Colon (tissue), 2 donors: ENCODE measurements around the gene CELF4.

ENCODE experiments used
- FAIRE-seq: peaks from 2 replicates; lab custom pipeline; 2012; peaks lifted over from hg19 to GRCh38; lab: Jason Lieb, UNC
- donor health status: control.
- donor health status: control.

CELF4 gene

DNA sequence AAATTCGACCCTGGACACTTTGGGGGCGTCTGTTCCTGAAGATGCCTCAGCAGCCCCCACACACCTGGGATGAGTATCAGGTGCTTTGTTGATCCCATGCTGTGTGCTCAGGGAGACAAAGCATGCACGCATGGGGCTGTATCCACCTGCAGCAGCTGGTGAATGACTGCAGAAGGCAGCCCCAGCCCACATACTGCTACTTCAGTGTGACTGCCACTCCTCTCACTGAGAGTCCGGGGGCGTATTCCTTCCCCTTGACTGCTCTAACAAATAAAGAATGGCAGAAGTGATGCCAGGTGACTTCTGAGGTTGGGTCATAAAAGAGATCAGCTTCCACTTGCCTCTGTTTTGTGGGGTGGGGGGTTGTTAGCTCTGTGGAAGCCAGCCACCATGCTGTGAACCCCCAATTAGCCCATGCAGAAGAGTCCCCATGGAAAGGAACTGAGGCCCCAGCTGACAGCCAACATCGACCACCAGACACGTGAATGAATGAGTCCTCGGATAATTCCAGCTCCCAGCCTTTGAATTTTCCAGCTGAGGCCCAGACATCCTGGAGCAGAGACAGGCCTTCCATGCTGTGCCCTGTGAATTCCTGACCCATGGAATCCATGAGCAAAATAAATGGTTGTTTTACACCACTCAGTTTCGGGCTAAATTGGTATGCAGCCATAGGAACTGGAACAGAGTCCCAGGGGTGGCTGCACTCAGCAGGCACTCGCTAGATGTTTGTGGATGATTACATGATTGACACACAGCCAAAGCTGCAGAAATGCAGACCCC is 289.3 kb downstream of the CELF4 start:
- no peak for FAIRE-seq

- no peak for FAIRE-seq
Observed at GRCh38 chr18:37275237-37275741, 290.3 kb downstream of the CELF4 start.

DNA sequence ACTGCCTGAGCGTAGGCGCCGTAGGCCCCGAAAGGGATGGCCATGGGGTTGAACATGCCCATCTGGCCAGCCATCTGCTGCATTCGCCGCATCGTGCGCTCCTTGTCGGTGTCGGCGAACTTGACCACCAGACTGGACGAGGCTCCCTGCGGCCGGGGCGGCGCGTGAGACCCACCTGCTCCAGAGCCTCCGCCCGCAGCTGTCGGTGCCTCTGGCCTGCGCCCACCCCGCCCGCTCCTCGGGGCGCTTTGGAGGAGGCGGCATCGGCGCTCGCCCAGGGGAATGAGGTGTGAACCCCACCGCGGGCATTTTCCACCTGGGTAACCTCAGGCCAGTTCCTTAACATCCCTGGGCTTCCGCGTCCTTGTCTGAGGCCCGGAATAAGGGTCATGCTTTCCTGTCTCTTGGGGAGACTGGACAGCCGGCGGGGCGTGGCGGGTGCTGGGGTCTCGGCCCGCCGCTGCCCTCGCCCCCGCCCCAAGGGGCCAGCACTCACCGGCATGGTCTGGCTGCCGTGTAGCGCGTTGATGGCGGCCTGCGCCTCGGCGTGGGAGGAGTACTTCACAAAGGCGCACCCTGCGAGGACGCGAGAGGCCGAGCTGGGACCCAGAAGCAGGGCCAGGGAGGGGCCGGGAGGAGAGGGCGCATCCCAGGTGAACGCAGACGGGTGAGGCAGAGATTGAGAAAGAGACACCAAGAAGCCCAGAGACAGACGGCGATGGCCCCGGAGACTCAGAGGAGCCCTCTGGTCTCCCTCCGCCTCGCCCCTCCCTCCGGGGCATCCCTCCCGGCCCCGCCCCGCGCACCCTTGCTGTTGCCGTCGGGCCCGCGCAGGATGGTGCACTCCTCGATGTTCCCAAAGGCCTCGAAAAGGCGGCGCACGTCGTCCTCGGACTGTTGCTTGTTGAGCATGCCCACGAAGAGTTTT is 291.0 kb downstream of the CELF4 start:
- FAIRE-seq, result no peak

GRCh38 chr18:37272841-37273240 is 292.8 kb downstream of the CELF4 start:
- FAIRE-seq, result no peak

GRCh38 chr18:37272226-37272625 is 293.4 kb downstream of the CELF4 start:
- no peak for FAIRE-seq

- FAIRE-seq, result no peak
Observed at GRCh38 chr18:37270666-37271052, 294.9 kb downstream of the CELF4 start.

DNA sequence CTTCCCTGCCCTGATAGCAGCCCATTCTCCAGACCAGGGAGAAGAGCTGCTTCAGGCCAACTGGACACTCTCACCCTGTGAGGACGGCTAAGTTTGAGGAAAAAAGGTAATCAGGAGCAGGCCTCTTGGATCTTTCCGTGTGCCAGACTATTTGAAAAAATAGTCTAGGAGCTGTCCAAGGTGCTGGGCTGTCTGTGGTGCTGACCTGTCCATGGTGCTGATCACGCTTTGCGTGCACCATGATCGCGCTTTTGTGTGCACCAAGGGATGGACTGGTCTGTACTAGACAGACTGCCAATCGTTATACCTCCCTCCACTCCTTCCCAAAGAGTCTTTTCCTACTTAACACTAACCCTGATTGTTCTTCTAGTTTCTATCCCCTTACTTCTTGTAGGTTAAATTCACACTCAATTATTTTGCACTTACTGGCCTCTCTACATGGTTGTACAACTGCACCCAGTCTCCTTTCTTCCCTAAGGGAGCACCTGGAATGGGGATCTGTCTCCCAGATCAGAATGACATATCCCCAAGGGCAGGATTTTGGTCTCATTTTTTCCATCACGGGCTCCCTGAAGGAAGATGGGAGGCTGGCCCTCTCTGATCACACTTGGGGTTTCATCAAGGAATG is 295.4 kb downstream of the CELF4 start:
- no peak for FAIRE-seq

DNA sequence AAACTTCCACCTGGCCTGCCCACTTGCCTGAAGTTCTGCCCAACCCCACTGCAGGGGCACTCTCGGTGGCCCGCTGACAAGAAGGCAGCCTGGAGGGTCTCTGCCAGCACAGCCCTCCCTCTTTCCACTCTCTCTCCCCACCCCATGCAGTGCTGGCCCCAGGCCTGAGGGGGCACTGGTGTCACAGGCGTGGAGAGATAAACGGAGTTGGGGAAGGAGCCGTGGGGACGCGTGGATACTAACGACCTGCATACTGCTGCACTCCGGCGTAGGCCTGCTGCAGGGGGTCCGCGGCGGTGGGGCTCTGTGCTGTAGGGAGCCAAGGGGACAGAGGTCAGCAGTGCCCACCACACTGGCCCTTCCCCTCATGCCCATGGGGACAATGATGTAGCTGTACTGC is 299.3 kb downstream of the CELF4 start:
- FAIRE-seq, result no peak

DNA sequence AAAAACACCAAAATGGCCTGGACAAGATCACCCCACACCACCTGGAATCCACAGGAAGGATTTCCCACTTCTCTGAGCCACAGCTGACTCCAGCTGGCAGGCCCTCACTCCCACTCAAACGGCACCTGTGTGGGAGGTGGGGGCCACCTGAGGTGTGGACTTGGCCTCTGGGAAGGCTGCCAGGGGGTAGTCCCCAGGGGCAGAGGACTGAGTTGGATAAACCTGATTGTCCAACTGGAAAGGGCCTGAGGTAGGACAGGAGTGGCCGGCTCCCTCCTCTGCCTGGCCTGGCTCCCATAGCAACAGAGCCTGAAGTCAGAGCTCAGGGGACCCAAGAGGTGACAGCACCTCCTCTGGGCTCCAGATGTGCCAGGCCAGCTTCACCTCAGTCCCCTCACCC is 300.2 kb downstream of the CELF4 start:
- no peak for FAIRE-seq

GRCh38 chr18:37264956-37265355 is 300.6 kb downstream of the CELF4 start:
- FAIRE-seq, result no peak

DNA sequence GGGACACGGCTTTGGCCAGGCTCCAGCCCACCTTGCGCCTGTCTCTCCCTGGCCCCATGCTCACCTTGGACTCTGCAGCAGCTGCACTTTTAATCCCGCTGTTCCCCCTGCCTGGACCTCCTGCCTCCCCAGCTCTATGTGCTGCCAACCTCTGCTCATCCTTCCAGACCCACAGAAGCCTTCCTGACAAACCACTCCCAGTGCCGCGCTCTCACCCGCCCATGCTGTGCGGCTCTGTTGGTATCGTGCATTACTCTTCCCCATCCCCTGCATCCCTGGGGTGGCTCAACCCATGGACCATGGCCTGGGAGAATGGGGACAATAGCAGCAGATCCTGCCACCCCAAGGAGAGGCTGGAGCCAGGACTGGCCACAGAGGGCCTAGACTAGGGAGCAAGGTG is 303.6 kb downstream of the CELF4 start:
- no peak for FAIRE-seq

DNA sequence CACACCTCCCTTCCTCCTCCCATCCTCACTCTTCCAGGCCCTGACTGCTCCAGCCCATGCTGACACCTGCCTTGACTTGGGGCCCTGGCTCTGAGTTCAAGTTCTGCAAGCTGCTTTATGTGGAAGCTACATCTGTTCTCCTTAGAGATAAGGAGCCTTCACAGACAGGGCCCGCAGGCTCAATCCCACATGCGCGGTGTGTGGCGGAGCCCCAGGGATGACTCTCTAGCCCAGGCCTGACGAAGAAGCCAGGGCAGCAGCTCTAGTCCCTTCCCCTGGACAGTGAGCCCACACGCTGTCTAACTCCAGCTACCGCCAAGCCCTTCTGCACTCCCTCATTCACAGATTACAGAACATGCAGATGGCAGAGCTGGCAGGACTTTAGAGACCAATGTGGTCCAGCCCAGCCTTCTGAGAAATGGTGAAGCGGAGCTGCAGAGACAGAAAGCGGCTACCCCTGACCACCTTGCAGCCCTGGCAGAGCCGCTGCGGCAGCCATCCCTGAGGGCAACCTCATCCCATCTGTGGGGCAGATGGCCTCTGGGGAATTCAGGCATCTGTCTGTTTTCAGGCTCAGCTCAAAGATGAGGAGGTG is 304.3 kb downstream of the CELF4 start:
- no peak for FAIRE-seq

DNA sequence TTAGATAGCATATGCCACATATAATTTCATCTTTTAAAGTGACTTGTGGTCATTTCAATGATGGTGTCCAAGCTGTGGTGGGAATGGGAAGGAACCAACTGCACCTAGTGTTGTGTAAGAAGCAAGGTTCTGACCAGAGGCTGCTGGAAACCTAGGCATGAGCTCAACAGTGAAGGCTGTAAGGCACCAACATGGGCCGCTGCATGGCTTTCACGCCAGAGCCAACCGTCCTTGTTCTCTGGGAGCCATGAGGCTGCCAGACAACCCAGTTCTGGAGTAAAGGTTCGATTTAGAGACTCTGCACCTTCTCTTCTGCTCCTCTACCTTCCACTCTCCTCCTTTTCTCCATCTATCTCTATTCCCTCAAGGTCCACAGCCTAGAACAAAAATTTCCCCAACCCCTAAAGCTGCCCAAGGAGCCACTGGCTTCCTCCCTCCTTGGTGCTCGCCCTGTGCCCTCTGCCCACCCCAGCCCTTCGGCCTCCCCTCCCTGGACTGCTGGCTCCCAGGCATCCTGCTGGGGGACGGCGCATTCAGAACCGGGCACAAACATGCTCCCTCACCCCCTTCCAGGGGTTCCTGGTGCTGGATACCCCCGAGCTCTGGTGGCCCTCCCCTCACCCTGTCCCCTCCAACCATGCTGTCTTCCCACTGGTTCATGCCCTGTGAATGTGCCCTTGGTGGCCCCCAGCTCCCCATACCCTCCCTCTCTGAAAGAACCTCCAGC is 305.1 kb downstream of the CELF4 start:
- no peak for FAIRE-seq

DNA sequence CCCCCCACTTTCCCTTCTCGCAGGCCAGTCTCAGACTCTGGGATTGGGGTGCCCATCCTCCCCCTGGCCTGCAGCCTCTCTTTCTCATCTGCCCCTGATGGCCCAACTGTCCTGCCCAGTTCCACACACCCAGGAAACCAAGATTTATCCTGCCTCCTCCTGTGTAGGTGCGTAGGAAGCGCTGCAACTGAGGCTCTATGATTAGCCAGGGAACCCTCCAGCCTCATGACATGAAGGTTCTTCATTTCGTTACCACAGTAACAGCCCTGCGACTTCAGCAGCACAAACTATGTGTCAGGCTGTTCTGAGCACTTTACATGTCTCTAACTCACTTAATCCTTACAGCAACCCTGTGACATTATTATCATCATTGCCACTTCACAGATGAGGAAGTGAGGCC is 305.9 kb downstream of the CELF4 start:
- FAIRE-seq, result no peak

- FAIRE-seq, result no peak
Observed at GRCh38 chr18:37258819-37259218, 306.8 kb downstream of the CELF4 start.

- FAIRE-seq, result no peak
Observed at GRCh38 chr18:37258131-37258530, 307.5 kb downstream of the CELF4 start.

GRCh38 chr18:37254973-37255372 is 310.6 kb downstream of the CELF4 start:
- FAIRE-seq, result no peak

- no peak for FAIRE-seq
Observed at GRCh38 chr18:37254236-37254754, 311.3 kb downstream of the CELF4 start.

DNA sequence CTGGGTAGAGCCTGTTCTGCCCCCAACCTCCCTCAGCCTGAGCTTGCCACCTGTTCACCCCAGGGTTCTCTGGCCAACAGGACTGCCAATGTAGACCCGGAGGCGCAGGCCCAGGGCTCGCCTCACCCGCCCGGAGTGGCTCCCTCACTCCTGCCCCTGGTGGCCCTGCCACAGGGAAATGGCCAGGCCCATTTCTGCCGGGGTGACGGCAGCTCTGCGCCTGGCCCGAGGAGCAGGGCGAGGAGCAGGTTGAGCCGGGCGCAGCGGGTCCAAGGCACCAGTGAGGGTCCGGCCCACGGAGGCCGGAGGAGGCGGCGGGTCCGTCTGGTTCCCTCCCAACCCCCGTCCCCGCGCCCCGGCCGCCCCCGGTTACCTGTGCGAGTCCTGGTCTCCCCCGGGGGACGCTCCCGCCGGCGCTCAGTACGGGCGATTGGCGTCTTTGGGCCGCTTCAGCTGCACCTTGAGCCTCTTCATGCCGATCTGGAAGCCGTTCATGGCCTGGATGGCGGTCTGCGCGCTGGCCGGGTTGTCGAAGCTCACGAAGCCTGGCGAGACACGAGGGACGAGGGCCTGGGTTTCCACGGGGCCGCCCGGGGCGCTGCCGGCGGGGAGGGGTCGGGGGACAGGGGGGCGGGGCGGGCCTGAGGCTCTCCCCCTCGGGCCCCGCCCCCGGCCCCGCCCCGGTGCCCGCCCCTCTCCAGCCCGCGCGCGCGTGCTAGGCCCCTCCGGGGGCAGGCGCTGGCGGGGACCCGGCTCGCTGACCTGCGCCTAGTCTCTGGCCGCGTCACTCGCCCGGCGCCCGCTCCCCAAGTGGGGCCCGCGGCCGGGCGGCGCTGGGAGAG is 312.0 kb downstream of the CELF4 start:
- FAIRE-seq, result no peak

DNA sequence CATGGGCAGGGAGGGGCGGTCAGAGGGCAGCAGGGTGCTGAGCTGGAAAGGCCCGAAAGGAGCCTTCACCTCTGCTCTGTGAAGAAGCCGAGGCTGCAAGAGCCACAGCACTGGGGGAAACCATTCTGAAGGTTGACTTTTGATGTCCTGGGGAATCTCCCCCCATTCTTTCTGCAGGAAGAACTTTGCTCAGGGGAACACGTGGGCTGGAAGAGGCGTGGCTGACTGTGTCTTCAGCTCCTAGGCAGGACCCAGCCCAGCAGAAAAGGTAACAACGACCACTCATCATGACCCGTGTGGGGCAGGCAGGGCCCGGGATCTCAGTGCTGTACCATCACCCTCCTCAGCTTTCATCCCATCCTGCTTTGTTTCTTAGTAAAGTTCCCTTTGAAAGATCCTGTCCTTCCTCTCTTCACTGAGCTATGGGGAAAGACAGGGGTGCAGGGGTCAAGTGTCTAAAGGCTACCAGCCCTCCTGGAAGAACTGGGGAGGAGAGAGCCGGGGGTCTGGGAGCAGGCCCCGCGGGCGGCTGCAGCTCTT is 312.7 kb downstream of the CELF4 start:
- no peak for FAIRE-seq
